ENCODE results near the gene DNAJB1.

DNA sequence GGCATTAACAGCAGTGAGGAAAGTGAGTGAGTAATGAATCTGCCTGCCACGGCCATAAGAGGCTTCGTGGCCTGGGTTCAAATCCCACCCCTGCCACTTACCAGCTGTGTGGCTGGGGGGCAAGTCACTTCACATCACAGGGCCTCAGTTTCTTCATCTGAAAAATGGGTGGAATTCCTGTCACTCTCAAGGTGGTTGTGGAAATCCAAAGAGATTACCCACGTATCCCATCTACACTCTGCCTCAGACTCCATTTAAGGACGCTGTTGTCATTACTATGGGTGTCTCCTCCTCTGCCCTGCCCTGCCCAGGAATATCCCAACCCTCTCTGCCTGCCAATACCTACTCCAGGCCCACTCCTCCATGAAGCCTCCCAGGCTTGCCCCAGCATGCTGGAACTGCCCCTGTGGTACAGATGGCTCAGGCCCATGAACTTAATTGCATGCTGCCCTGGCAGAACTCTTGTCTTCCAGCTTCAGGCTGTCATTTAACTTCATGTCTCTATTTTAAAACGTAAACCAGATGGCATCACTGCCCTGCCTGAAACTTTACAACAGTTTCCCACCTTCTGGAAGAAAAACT is 25.4 kb downstream of the DNAJB1 start:
- TF ChIP-seq, protein P1, sequence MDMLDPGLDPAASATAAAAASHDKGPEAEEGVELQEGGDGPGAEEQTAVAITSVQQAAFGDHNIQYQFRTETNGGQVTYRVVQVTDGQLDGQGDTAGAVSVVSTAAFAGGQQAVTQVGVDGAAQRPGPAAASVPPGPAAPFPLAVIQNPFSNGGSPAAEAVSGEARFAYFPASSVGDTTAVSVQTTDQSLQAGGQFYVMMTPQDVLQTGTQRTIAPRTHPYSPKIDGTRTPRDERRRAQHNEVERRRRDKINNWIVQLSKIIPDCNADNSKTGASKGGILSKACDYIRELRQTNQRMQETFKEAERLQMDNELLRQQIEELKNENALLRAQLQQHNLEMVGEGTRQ (IDR thresholded peaks at IDR 0.05; ENCODE audit: borderline replicate concordance, low read depth, low read length) = no peak
- TF ChIP-seq EP300 (IDR thresholded peaks at IDR 0.05; ENCODE audit: borderline replicate concordance in 1 of 2, control insufficient read depth in 1 of 2, low read depth in 2 of 2, low read length in 2 of 2) = no peak
- TF ChIP-seq ZNF274 (IDR thresholded peaks at IDR 0.05; ENCODE audit: insufficient read depth, insufficient read length) = no peak
- TF ChIP-seq GABPA (IDR thresholded peaks at IDR 0.05; ENCODE audit: low read depth) = no peak
- no peak for TF ChIP-seq HDGF (IDR thresholded peaks at IDR 0.05)
- TF ChIP-seq, protein P2, sequence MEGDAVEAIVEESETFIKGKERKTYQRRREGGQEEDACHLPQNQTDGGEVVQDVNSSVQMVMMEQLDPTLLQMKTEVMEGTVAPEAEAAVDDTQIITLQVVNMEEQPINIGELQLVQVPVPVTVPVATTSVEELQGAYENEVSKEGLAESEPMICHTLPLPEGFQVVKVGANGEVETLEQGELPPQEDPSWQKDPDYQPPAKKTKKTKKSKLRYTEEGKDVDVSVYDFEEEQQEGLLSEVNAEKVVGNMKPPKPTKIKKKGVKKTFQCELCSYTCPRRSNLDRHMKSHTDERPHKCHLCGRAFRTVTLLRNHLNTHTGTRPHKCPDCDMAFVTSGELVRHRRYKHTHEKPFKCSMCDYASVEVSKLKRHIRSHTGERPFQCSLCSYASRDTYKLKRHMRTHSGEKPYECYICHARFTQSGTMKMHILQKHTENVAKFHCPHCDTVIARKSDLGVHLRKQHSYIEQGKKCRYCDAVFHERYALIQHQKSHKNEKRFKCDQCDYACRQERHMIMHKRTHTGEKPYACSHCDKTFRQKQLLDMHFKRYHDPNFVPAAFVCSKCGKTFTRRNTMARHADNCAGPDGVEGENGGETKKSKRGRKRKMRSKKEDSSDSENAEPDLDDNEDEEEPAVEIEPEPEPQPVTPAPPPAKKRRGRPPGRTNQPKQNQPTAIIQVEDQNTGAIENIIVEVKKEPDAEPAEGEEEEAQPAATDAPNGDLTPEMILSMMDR (IDR thresholded peaks at IDR 0.05 in 2 of 3, conservative IDR thresholded peaks at IDR 0.05 in 1 of 3; ENCODE audit: control insufficient read depth in 2 of 3, extremely low read depth in 1 of 3, insufficient read depth in 1 of 3, low read depth in 3 of 3, low read length in 3 of 3) = no peak
- TF ChIP-seq, protein P3, sequence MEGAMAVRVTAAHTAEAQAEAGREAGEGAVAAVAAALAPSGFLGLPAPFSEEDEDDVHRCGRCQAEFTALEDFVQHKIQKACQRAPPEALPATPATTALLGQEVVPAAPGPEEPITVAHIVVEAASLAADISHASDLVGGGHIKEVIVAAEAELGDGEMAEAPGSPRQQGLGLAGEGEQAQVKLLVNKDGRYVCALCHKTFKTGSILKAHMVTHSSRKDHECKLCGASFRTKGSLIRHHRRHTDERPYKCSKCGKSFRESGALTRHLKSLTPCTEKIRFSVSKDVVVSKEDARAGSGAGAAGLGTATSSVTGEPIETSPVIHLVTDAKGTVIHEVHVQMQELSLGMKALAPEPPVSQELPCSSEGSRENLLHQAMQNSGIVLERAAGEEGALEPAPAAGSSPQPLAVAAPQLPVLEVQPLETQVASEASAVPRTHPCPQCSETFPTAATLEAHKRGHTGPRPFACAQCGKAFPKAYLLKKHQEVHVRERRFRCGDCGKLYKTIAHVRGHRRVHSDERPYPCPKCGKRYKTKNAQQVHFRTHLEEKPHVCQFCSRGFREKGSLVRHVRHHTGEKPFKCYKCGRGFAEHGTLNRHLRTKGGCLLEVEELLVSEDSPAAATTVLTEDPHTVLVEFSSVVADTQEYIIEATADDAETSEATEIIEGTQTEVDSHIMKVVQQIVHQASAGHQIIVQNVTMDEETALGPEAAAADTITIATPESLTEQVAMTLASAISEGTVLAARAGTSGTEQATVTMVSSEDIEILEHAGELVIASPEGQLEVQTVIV (IDR thresholded peaks at IDR 0.05; ENCODE audit: borderline replicate concordance, partially characterized antibody) = no peak
- TF ChIP-seq, protein P4, sequence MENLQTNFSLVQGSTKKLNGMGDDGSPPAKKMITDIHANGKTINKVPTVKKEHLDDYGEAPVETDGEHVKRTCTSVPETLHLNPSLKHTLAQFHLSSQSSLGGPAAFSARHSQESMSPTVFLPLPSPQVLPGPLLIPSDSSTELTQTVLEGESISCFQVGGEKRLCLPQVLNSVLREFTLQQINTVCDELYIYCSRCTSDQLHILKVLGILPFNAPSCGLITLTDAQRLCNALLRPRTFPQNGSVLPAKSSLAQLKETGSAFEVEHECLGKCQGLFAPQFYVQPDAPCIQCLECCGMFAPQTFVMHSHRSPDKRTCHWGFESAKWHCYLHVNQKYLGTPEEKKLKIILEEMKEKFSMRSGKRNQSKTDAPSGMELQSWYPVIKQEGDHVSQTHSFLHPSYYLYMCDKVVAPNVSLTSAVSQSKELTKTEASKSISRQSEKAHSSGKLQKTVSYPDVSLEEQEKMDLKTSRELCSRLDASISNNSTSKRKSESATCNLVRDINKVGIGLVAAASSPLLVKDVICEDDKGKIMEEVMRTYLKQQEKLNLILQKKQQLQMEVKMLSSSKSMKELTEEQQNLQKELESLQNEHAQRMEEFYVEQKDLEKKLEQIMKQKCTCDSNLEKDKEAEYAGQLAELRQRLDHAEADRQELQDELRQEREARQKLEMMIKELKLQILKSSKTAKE (IDR thresholded peaks at IDR 0.05; ENCODE audit: low read depth, poor library complexity, severe bottlenecking) = no peak
- TF ChIP-seq SMARCA5 (IDR thresholded peaks at IDR 0.05) = no peak
- no peak for TF ChIP-seq POLR2AphosphoS2 (IDR thresholded peaks at IDR 0.05; ENCODE audit: low read depth, low read length)
- no peak for TF ChIP-seq YY1 (IDR thresholded peaks at IDR 0.05; ENCODE audit: low read depth, low read length)
- TF ChIP-seq, protein P5, sequence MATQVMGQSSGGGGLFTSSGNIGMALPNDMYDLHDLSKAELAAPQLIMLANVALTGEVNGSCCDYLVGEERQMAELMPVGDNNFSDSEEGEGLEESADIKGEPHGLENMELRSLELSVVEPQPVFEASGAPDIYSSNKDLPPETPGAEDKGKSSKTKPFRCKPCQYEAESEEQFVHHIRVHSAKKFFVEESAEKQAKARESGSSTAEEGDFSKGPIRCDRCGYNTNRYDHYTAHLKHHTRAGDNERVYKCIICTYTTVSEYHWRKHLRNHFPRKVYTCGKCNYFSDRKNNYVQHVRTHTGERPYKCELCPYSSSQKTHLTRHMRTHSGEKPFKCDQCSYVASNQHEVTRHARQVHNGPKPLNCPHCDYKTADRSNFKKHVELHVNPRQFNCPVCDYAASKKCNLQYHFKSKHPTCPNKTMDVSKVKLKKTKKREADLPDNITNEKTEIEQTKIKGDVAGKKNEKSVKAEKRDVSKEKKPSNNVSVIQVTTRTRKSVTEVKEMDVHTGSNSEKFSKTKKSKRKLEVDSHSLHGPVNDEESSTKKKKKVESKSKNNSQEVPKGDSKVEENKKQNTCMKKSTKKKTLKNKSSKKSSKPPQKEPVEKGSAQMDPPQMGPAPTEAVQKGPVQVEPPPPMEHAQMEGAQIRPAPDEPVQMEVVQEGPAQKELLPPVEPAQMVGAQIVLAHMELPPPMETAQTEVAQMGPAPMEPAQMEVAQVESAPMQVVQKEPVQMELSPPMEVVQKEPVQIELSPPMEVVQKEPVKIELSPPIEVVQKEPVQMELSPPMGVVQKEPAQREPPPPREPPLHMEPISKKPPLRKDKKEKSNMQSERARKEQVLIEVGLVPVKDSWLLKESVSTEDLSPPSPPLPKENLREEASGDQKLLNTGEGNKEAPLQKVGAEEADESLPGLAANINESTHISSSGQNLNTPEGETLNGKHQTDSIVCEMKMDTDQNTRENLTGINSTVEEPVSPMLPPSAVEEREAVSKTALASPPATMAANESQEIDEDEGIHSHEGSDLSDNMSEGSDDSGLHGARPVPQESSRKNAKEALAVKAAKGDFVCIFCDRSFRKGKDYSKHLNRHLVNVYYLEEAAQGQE (IDR thresholded peaks at IDR 0.05; ENCODE audit: low read depth, low read length) = no peak
- no peak for TF ChIP-seq RFX5 (IDR thresholded peaks at IDR 0.05; ENCODE audit: low read depth, low read length)
